Measurements from ENCODE around the gene GDPD3.
"Not testable (repeated sequence)": the region's sequence is repeated elsewhere in the genome, so short reads cannot be mapped to it uniquely, and the experiment has no call there.

The GDPD3 gene

GRCh38 chr16:30113031-30113710, at the start of gene GDPD3:
GDPD3 (minus strand) TSS chr16:30113537; CDS start chr16:30113478, 59 bp downstream.
- no peak for DNase-seq

GRCh38 chr16:30157214-30157613, 43.9 kb upstream of the GDPD3 start:
- DNase-seq: no peak

GRCh38 chr16:30155188-30155587, 41.9 kb upstream of the GDPD3 start:
- no peak for DNase-seq

GRCh38 chr16:30152517-30152916, 39.2 kb upstream of the GDPD3 start:
- no peak for DNase-seq

- DNase-seq: no peak
These were observed 37.8 kb upstream of the GDPD3 start for GRCh38 chr16:30151091-30151490.

- no peak for DNase-seq
These were observed 36.1 kb upstream of the GDPD3 start for GRCh38 chr16:30149250-30149930.

GRCh38 chr16:30147843-30148510, 34.6 kb upstream of the GDPD3 start:
- no peak for DNase-seq

GRCh38 chr16:30145657-30146056, 32.3 kb upstream of the GDPD3 start:
- DNase-seq: no peak

- DNase-seq: no peak
These were observed 31.6 kb upstream of the GDPD3 start for GRCh38 chr16:30144917-30145316.

- DNase-seq: no peak
These were observed 30.7 kb upstream of the GDPD3 start for GRCh38 chr16:30144017-30144416.

- DNase-seq: no peak
These were observed 30.0 kb upstream of the GDPD3 start for GRCh38 chr16:30143347-30143702.

- DNase-seq: peak; percentile 11
These were observed 29.5 kb upstream of the GDPD3 start for GRCh38 chr16:30142672-30143346.

GRCh38 chr16:30141750-30142149, 28.4 kb upstream of the GDPD3 start:
- DNase-seq: no peak

- peak; percentile 14 for DNase-seq
These were observed 26.5 kb upstream of the GDPD3 start for GRCh38 chr16:30139583-30140481.

- DNase-seq: no peak
These were observed 24.6 kb upstream of the GDPD3 start for GRCh38 chr16:30137897-30138296.

GRCh38 chr16:30136971-30137605, 23.8 kb upstream of the GDPD3 start:
- DNase-seq: no peak

- DNase-seq: no peak
These were observed 19.3 kb upstream of the GDPD3 start for GRCh38 chr16:30132591-30132990.

- no peak for DNase-seq
These were observed 18.6 kb upstream of the GDPD3 start for GRCh38 chr16:30131869-30132475.

GRCh38 chr16:30127993-30128392, 14.7 kb upstream of the GDPD3 start:
- DNase-seq: no peak

GRCh38 chr16:30125690-30126089, 12.4 kb upstream of the GDPD3 start:
- DNase-seq: not testable (repeated sequence)

- no peak for DNase-seq
These were observed 11.6 kb upstream of the GDPD3 start for GRCh38 chr16:30124985-30125379.
